Measurements from ENCODE around the gene ARHGAP19. TPM values are rescaled to one million over a fixed set of nuclear protein-coding genes. Genes with fewer than 3 reads are reported as not detected.
A peak's percentile ranks its signal among the peaks of the same experiment; 100 is the strongest.

Gene ARHGAP19
- total RNA-seq, 1 donor from 2014 or later = 9.8 TPM

GRCh38 chr10:97215619-97216260 lies 76.7 kb downstream of the ARHGAP19 start:
- Mint-ChIP-seq H3K9me3 (ENCODE audit: unreplicated experiment) (no peaks in the 10 kb centered on the region), H3K36me3 (ENCODE audit: unreplicated experiment) (no peaks in the 10 kb centered on the region), H3K27ac (ENCODE audit: unreplicated experiment) (no peak overlapping the region), H3K27me3 (ENCODE audit: unreplicated experiment) (peaks cover 2% of the 10 kb centered on the region), H3K4me1 (ENCODE audit: low read depth, unreplicated experiment) (peaks cover 5% of the 10 kb centered on the region), H3K4me3 (ENCODE audit: unreplicated experiment) (no peak overlapping the region)
- TF ChIP-seq CTCF (IDR thresholded peaks at IDR 0.05; ENCODE audit: partially characterized antibody, unreplicated experiment) = no peak
- no peak for DNase-seq

GRCh38 chr10:97213431-97213830 lies 79.0 kb downstream of the ARHGAP19 start:
- no peak overlapping the region for H3K4me3 Mint-ChIP-seq (ENCODE audit: unreplicated experiment)
- no peaks in the 10 kb centered on the region for H3K36me3 Mint-ChIP-seq (ENCODE audit: unreplicated experiment)
- H3K9me3 Mint-ChIP-seq (ENCODE audit: unreplicated experiment) = no peaks in the 10 kb centered on the region
- TF ChIP-seq CTCF (IDR thresholded peaks at IDR 0.05; ENCODE audit: partially characterized antibody, unreplicated experiment) = no peak
- DNase-seq = no peak
- no peak overlapping the region for H3K27ac Mint-ChIP-seq (ENCODE audit: unreplicated experiment)
- peaks cover 2% of the 10 kb centered on the region for H3K27me3 Mint-ChIP-seq (ENCODE audit: unreplicated experiment)
- H3K4me1 Mint-ChIP-seq (ENCODE audit: low read depth, unreplicated experiment) = peaks cover 5% of the 10 kb centered on the region

- DNase-seq = no peak
- peaks cover 2% of the 10 kb centered on the region for H3K27me3 Mint-ChIP-seq (ENCODE audit: unreplicated experiment)
- no peak overlapping the region for H3K4me3 Mint-ChIP-seq (ENCODE audit: unreplicated experiment)
- peaks cover 5% of the 10 kb centered on the region for H3K4me1 Mint-ChIP-seq (ENCODE audit: low read depth, unreplicated experiment)
- TF ChIP-seq CTCF (IDR thresholded peaks at IDR 0.05; ENCODE audit: partially characterized antibody, unreplicated experiment) = no peak
- no peaks in the 10 kb centered on the region for H3K36me3 Mint-ChIP-seq (ENCODE audit: unreplicated experiment)
- no peak overlapping the region for H3K27ac Mint-ChIP-seq (ENCODE audit: unreplicated experiment)
- no peaks in the 10 kb centered on the region for H3K9me3 Mint-ChIP-seq (ENCODE audit: unreplicated experiment)
Observed at GRCh38 chr10:97211229-97211628, 81.2 kb downstream of the ARHGAP19 start.

- peak; percentile 99 for TF ChIP-seq CTCF (IDR thresholded peaks at IDR 0.05; ENCODE audit: partially characterized antibody, unreplicated experiment)
- Mint-ChIP-seq H3K36me3 (ENCODE audit: unreplicated experiment) (no peaks in the 10 kb centered on the region), H3K4me3 (ENCODE audit: unreplicated experiment) (no peak overlapping the region), H3K27me3 (ENCODE audit: unreplicated experiment) (peaks cover 2% of the 10 kb centered on the region), H3K4me1 (ENCODE audit: low read depth, unreplicated experiment) (peaks cover 5% of the 10 kb centered on the region), H3K27ac (ENCODE audit: unreplicated experiment) (no peak overlapping the region), H3K9me3 (ENCODE audit: unreplicated experiment) (no peaks in the 10 kb centered on the region)
- DNase-seq = peak; percentile 80
Observed at GRCh38 chr10:97210543-97210960, 81.9 kb downstream of the ARHGAP19 start.

- DNase-seq = no peak
- Mint-ChIP-seq H3K4me1 (ENCODE audit: low read depth, unreplicated experiment) (peaks cover 5% of the 10 kb centered on the region), H3K27ac (ENCODE audit: unreplicated experiment) (no peak overlapping the region), H3K4me3 (ENCODE audit: unreplicated experiment) (no peak overlapping the region), H3K27me3 (ENCODE audit: unreplicated experiment) (no peaks in the 10 kb centered on the region), H3K36me3 (ENCODE audit: unreplicated experiment) (no peaks in the 10 kb centered on the region), H3K9me3 (ENCODE audit: unreplicated experiment) (no peaks in the 10 kb centered on the region)
- no peak for TF ChIP-seq CTCF (IDR thresholded peaks at IDR 0.05; ENCODE audit: partially characterized antibody, unreplicated experiment)
Observed at GRCh38 chr10:97207756-97208346, 84.6 kb downstream of the ARHGAP19 start.

Data from glutamatergic neuron (in vitro differentiated cells).